GM10847 (cell line): Measurements from ENCODE around the gene CRISP2.

ENCODE experiments used
- POLR2A ChIP-seq: IDR thresholded peaks from 2 replicates; pipeline ENCODE4 v1.6.1; 2011; ENCODE audit not compliant: insufficient read length; ENCODE audit errors: extremely low read depth

Gene CRISP2

DNA sequence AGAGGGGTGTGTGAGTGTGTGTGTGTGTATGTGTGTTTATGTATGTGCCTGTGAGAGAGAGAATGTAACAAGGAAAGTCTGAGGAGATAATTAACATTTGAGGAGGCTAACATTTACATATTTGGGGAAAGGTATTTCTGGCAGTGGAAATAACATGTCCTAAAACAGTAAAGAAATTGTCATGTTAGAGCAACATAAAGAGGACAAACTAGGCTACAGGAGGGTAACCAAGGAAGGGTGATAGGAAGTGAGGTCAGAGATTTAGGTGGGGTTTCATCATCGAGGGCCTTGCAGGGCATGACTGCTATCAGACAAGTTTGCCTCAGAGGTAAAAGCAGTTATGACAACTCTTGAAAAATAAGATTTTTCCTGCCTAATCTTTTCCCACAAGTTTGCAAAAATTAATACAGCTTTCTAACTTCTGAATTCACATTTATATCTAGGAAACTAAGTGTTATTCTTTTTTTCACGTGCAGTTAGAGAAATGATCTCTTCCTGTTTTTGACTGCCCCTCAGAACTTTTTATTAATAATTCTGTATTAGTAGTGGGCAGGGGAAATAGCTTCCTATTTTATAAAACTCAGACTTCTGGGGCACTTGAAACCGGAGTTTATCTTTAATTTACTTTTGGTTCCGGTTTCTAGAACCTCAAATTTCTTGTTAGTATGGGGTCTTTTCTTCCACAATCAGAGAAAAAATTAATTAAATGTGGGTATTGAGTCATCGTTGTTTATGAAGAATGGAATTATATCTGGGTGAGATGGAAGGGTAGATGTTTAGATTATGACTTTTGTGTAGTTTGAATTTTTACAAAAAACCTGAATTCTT, 46.2 kb downstream of the CRISP2 start:
- no peak for TF ChIP-seq POLR2A

- TF ChIP-seq POLR2A: no peak
Observed at GRCh38 chr6:49666480-49666879, 46.9 kb downstream of the CRISP2 start.

GRCh38 chr6:49664817-49665216, 48.5 kb downstream of the CRISP2 start:
- TF ChIP-seq POLR2A: no peak

- TF ChIP-seq POLR2A: no peak
Observed at GRCh38 chr6:49662892-49663261, 50.5 kb downstream of the CRISP2 start.

DNA sequence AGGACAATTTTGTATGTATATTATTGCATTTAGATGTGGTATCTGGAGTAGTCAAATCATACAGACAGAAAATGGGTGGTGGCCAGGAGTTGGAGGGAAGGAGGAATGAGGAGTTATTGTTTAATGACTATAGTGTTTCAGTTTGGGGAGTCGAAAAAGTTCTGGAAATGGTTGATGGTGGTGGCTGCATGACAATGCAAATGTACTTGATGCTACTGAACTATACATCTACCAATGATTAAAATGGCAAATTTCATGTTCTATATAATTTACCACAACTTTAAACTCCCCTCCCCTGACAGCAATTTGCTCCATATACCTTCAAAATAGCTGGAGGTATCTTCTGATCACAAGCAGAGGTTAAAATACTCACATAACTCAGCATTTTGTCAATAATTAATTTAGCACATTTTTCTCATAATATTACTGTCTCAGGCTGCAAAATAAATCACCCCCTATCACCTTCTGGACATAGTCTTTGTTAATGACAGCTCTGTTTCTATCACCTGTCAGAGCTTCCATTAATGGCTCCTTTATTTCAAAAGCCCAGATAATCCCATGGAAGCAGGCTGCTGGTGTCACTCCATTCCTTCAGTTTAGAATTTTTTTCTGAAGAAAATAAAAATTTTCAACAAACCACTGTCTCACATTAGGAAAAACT, 51.0 kb downstream of the CRISP2 start:
- no peak for TF ChIP-seq POLR2A

DNA sequence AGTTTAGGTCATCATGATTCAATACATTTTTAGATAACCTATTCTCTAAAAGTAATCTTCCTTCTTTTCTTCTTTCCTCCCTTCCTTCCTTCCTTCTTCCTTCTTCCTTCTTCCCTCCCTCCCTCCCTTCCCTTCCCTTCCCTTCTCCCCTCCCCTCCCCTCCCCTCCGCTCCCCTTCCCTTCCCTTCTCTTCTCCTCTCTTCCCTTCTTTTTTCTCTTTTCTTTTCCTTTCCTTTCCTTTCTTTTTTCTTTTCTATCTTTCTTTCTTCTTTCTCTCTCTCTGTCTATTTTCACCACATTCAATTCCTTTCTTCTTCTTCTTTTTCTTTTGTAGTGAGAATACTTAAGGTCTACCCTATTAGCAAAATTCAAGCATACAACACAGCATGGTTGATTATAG, 59.4 kb downstream of the CRISP2 start:
- no peak for TF ChIP-seq POLR2A

- TF ChIP-seq POLR2A: no peak
Observed at GRCh38 chr6:49653438-49653837, 59.9 kb downstream of the CRISP2 start.

GRCh38 chr6:49651239-49651638, 62.1 kb downstream of the CRISP2 start:
- no peak for TF ChIP-seq POLR2A

- TF ChIP-seq POLR2A: no peak
Observed at GRCh38 chr6:49649988-49650387, 63.4 kb downstream of the CRISP2 start.

DNA sequence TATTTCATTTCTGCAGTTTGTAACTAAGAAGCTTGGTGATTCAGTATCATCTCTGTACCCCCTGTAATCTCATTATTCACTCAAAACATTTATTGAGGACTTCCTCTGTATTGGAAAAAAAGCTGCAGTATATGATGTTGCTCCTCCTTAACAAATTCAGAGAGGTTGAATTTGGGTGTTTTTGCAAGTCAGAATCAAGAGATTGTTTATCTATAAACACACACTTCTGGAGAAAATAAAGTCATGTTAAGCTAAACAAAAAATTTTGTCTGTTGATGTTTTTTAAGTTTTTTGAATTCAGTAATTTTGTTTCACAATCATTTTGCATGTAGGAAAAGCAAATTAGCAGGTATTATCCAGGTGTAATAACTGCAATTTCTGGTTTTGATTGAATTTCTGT, 65.3 kb downstream of the CRISP2 start:
- no peak for TF ChIP-seq POLR2A

DNA sequence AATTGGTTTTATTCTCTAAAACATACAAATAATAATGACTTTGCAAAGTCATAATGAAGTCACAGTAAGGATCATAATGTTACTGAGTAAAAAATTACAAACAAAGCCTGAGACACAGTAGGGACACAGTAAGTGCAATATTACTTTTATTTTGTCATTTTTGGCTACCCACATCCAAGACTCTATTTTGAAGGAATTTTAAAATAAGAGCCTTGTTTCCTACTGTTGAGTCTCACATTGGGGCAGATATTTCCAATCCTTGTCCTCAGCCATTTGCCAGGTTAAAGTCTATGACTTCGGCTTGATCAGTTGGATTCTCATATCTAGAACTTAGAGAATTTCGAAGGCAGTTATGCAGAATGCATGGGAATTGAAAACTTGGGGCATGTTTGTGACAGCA, 65.9 kb downstream of the CRISP2 start:
- no peak for TF ChIP-seq POLR2A

GRCh38 chr6:49646942-49647341, 66.4 kb downstream of the CRISP2 start:
- no peak for TF ChIP-seq POLR2A

DNA sequence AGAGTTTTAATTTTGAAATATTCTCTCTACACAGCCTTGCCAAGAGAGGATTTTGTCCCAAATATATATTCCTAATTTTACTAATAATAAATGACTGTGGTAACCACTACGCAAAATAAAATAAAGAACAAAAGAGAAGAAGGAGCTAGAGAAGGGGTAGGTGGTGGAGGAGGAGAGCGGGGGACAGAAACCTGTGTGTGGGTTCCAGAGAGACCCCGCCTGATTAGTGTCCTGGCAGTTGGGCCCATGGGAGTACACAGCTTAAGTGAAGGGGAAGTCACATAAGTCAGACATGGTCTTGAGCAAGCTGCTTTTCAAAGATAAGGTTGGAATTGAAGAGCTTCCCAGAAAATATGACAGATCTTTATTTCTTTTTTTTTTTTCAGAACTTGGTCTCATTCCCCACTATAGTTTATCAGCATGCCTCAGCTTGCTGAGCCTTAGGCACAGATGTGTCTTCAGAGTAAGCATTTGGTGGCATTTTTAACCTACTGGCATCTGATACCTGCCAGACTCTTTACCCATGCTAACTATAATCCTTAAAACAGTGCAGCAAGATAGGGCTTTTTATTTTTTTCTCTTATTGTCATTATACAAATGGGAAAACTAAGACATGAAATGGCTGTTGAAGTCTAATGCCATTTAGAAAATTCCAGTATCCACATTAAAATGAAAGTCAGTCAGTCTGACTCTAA, 67.1 kb downstream of the CRISP2 start:
- TF ChIP-seq POLR2A: no peak

DNA sequence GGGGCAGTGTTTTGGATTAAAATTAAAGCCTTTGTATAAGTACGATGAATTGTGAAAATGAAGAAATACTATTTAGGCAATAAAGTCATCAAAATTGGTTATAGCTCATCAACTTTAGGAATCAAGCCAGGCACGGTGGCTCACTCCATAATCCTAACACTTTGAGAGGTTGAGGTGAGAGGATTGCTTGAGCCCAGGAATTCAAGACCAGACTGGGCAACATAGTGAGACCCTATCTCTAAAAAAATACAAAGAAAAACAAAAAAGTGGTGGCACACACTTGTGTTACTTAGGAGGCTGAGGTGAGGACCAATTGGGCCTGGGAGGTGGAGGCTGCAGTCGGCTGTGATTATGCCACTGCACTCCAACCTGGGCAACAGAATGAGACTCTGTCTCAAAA, 68.2 kb downstream of the CRISP2 start:
- TF ChIP-seq POLR2A: no peak
